ENCODE results near the gene TSHZ2.
"Not testable (repeated sequence)": the region's sequence is repeated elsewhere in the genome, so short reads cannot be mapped to it uniquely, and the experiment has no call there.

Gene TSHZ2

GRCh38 chr20:53088786-53089185 lies 116.6 kb downstream of the TSHZ2 start:
- no peak for DNase-seq

GRCh38 chr20:53089851-53090250 lies 117.7 kb downstream of the TSHZ2 start:
- not testable (repeated sequence) for DNase-seq

DNA sequence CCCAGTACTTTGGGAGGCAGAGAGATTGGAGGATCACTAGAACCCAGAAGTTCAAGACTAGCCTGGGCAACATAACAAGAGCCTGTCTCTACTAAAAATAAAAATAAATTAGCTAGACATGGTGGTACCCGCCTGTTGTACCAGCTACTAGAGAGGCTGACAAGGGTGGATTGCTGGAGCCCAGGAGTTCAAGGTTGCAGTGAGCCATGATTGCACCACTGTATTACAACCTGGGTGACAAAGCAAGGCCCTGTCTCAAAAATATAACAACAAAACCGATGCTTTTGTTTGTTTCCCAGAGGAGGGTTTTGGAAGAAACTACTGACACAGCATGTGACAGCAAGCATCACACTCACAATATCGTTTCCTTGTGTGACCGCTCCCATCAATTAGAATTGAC lies 119.6 kb downstream of the TSHZ2 start:
- no peak for DNase-seq

DNA sequence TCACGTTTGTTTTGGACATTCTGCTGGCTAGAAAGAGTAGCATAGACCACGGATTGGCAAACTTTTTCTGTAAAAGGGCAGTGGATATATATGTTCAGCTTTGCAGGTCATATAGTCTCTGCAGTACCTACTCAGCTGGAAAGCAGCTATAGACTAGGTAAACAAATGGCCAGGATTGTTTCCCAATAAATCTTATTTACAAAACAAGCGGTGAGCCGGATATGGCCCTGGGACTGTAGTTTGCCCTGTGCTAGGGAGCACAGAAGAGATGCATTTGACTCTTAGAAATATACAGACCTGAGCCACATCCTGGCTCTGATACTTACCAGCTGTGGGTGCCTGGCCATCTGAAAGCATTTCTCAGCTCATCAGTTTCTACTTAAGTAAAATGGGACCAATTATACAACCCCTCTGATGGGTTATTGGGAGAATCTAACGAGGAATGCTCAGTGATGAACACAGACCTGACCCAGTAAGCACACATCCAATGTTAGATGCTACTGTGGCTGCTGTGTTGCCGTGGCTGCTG lies 120.7 kb downstream of the TSHZ2 start:
- no peak for DNase-seq

DNA sequence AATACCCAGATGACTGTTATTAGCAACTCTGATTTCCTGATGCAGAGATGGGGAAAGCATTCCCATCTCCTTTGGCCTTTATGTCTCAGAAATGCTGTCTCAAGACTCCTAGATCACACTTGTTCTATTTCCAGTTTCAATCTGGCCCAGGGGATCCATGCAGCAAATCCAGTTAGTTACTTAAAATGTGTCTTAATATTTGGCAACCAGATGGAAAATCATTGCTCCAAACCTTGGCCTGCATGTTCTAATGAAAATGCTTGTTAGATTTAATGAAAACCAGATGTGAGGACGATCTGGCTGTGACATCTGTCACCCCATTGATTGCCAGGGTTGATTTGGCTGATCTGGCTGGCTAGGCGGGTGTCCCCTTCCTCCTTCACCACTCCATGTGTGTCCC lies 125.2 kb downstream of the TSHZ2 start:
- DNase-seq = no peak

GRCh38 chr20:53097791-53098190 lies 125.6 kb downstream of the TSHZ2 start:
- DNase-seq = no peak

DNA sequence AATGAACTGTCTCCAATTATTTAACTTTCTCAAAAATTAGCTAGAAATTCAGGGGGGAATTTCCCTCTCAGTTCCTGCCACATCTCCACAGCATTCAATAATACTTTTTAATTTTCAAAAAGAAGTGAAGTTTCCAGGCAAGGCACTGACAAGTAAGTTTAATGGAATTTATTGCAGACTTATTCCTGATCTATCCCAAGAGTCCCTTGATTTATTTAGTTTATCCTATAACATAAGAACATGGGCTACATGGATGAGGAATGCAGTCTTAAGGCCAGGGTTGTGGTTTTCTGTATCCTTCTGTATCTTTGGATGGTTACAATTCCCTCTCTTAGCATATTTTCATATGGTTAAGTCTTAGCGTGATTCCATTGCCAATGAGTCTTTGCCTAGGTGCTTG lies 126.5 kb downstream of the TSHZ2 start:
- no peak for DNase-seq

- no peak for DNase-seq
Observed at GRCh38 chr20:53099856-53100255, 127.7 kb downstream of the TSHZ2 start.

DNA sequence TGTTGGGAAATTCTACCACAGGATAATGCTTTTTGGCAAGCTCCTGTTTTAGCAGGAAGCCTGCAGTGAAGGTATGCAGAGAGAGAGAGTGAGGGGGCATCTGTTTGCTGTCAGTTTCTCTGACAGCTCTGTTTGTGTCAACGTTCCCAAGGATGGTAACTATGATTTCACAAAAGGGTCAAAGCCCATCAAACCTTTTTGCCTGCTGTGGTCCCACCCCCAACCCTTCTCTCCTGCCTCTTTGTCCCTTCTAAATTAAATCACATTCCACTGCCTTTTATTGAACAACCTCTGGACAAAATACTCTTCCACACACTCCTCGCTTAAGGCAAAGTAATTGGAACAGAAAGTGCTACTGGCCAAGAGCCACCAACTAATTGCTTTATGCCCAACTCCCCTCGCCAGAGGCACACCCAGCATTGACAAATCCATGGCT lies 128.3 kb downstream of the TSHZ2 start:
- DNase-seq = no peak

DNA sequence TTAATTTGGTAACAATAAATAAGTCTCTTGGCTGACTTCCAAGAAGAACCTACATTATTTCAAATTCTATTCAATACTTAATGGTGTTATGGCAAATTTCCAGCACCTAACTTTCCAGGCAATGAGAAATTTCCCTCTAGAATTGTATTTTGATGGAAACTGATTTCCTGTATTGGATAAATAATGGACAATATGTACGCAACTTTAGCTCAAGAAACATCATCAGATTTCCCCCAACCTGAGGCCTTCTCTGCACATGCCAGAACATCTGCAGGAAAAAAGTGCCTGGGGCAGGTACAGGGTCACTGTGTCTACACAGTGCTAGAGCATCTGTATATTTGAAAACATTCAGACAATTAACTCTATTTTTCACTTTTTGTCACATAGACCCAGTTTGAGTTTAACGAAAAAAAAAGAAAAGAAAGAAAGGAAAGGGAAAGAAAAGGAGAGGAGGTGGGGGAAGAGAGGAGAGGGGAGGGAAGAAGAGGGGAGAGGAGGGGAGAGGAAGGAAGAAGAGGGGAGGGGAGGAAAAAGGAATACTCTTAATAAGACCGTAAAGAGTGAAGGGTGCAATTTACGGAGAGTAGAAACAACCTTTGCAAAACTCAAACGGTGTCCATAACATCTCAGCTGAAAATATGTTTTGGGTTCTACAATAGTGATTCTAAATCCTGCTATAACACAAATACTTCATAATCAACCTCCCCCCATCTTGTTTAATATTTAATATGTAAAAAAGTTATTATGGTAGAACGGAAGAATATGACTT lies 130.0 kb downstream of the TSHZ2 start:
- DNase-seq = no peak

DNA sequence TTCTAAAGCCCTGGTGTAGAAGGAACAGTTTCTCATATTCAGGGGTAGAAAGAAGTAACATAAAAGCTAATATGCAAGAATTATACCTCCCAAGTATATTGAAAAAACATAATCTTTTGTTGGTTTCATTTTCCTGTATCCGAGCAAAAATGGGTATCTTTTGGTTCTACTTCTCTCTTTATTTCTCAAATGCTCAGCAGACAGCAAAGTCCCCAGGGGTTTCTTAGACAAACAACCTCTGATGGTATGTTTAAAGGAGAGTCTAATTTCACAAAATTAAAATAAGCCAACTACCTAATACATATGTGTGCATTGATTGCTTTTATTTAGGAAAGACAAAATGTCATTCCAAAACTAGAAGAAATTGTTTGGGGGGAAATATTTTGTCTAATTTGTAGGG lies 131.0 kb downstream of the TSHZ2 start:
- DNase-seq = no peak

- no peak for DNase-seq
Observed at GRCh38 chr20:53104884-53105283, 132.7 kb downstream of the TSHZ2 start.

GRCh38 chr20:53116733-53117132 lies 144.6 kb downstream of the TSHZ2 start:
- DNase-seq = no peak

- no peak for DNase-seq
Observed at GRCh38 chr20:53122853-53123252, 150.7 kb downstream of the TSHZ2 start.

GRCh38 chr20:53124075-53124551 lies 152.0 kb downstream of the TSHZ2 start:
- no peak for DNase-seq

GRCh38 chr20:53124803-53125202 lies 152.6 kb downstream of the TSHZ2 start:
- DNase-seq = no peak

DNA sequence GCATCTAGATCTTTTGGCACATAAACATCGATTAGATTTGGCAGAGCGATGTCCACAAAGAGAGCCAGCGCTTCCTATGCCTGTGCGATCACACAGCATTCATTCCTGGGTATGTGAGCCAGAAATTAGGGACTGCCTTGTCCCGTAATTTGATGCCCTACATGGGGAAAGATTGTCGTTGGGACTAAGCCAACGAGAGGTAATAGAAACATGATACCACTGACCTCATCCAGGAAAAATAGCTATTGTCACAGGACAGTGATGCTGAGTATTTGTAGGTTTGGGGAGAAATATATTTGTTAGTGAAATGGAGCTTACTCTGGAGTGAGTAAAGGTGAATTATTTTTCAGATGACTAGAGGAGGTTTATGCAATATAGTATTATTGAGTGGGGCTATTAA lies 154.0 kb downstream of the TSHZ2 start:
- no peak for DNase-seq

GRCh38 chr20:53127027-53127426 lies 154.9 kb downstream of the TSHZ2 start:
- no peak for DNase-seq

DNA sequence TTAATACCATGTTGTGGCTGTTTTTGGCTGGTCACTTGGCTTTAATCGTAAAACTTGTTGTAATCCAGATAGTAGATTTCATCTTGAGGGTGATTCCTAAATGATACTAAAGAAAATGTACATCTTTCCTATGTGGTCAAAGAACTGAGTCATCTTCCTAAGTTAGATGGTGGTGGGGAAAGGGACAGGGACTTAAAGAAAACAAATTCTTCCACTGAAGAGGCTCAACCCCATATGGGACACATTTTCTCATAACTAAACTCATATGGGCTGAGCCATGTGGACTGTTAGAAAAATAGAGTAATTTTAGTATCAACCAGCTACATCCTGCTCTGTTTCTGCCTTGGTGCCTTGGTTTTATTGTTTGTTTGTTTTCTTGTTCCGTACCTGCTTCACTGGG lies 155.8 kb downstream of the TSHZ2 start:
- DNase-seq = no peak

- DNase-seq = no peak
Observed at GRCh38 chr20:53129563-53129962, 157.4 kb downstream of the TSHZ2 start.

GRCh38 chr20:53130795-53131194 lies 158.6 kb downstream of the TSHZ2 start:
- no peak for DNase-seq

DNA sequence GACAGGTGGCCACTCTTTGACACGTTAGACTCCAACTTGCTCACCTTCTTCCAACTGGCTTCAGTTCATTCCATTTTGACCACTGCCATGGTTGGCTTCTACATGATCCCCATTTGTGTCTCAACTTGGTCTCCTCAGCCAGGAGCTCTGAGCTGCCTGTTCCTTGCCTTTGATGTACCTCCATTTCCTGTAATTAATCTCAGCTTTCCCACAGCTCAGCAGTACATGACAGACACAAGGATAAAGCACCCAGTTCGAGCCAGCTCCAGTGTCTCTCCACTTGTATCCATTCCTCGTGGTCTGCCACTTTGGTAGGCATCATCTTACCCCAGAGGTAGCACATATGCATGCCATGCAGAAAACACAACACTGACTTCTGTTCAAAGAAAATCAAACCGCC lies 161.0 kb downstream of the TSHZ2 start:
- no peak for DNase-seq

- no peak for DNase-seq
Observed at GRCh38 chr20:53133628-53134027, 161.5 kb downstream of the TSHZ2 start.

DNA sequence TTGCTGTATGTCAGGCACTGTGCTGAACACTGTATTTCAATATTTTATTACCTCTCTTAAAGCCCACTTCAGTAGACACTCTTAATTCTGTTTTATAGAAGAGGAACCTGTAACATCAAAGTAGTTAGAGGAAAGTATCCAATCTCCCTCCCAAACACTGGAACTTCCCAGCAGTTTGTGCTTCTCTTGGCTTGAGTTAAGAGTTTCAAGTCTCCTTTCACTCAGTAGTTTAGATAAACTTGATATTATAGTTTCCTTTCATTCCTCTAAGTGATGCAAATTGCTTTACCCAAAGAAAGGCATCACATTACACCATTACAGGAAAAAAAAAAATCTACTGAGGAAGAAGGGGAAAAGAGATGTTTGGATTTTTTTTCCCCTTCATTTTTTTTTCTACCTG lies 164.3 kb downstream of the TSHZ2 start:
- no peak for DNase-seq

All from eye (tissue), 1 donor.